Calu3 (cell line): Measurements from ENCODE around the gene RGS14. TPM values are rescaled to one million over a fixed set of nuclear protein-coding genes. Genes with fewer than 3 reads are reported as not detected.

Source experiments
- BruUV-seq: library from RNA; stranded (reverse); fragments of 400-500 nt; replicated peaks from 2 replicates; lab custom pipeline; 2021; lab: Mats Ljungman, UMichigan
- CTCF ChIA-PET: fragments of 300-600 bp; sonication (Branson Sonifier 250); formaldehyde crosslinking; loops from one replicate; lab custom pipeline; 2022; ENCODE audit warnings: antibody characterized with exemption; lab: Charles Lee
- DNase-seq: peaks from one replicate; pipeline ENCODE4 v3.0.0; 2022
- H3K27ac Mint-ChIP-seq: one replicate; pipeline ENCODE4 v1.8.0; 2022; ENCODE audit warnings: mixed read lengths; ENCODE audit not compliant: unreplicated experiment
- H3K27me3 Mint-ChIP-seq: one replicate; pipeline ENCODE4 v1.8.0; 2022; ENCODE audit warnings: mixed read lengths; ENCODE audit not compliant: unreplicated experiment
- H3K36me3 Mint-ChIP-seq: one replicate; pipeline ENCODE4 v1.8.0; 2022; ENCODE audit warnings: mild to moderate bottlenecking, moderate library complexity, mixed read lengths; ENCODE audit not compliant: insufficient read depth, unreplicated experiment
- H3K4me1 Mint-ChIP-seq: one replicate; pipeline ENCODE4 v1.8.0; 2022; ENCODE audit warnings: mild to moderate bottlenecking, low read depth, mixed read lengths; ENCODE audit not compliant: unreplicated experiment
- H3K4me3 Mint-ChIP-seq: one replicate; pipeline ENCODE4 v1.8.0; 2022; ENCODE audit warnings: mild to moderate bottlenecking, low read depth, moderate library complexity, mixed read lengths; ENCODE audit not compliant: unreplicated experiment
- H3K9me3 Mint-ChIP-seq: one replicate; pipeline ENCODE4 v1.8.0; 2022; ENCODE audit warnings: low read depth, mixed read lengths; ENCODE audit not compliant: unreplicated experiment
- CTCF ChIP-seq: fragments of 200-600 bp; IDR thresholded peaks from one replicate; pipeline ENCODE4 v1.8.0; 2022; ENCODE audit warnings: antibody characterized with exemption; ENCODE audit not compliant: unreplicated experiment
- intact Hi-C: fragments of 100-400 bp; cut with micrococcal nuclease; formaldehyde crosslinking; loops from one replicate; pipeline ENCODE4 v1.10.0; 2022; ENCODE audit not compliant: unreplicated experiment
- total RNA-seq: library from RNA; stranded (reverse); gene quantifications from 2 replicates; pipeline ENCODE4 v1.2.3, GENCODE V29; 2022

Gene RGS14
- total RNA-seq, 1 experiment from 2014 or later = 12.9 TPM

GRCh38 chr5:177316005-177316404, 41.7 kb upstream of the RGS14 start:
- CTCF ChIA-PET = interaction anchor here (0.6 to 3.0 kb wide), 6 partner anchors 49 to 139 kb away, joined by 3 to 18 read pairs (median 4); no protein-coding TSS in a partner anchor
- Mint-ChIP-seq H3K27ac (no peak overlapping the region), H3K4me1 (peaks cover 36% of the 10 kb centered on the region), H3K4me3 (no peak overlapping the region), H3K9me3 (no peaks in the 10 kb centered on the region), H3K36me3 (peaks cover 40% of the 10 kb centered on the region), H3K27me3 (no peaks in the 10 kb centered on the region)
- no peak for TF ChIP-seq CTCF
- no peak for DNase-seq
- no TSS peak for BruUV-seq
- intact Hi-C loops = loop anchor here (5.0 kb wide), 1 partner anchor 36 kb away; the partner anchor contains the start of gene LMAN2

GRCh38 chr5:177317959-177318377, 39.8 kb upstream of the RGS14 start:
- peaks cover 39% of the 10 kb centered on the region for H3K4me1 Mint-ChIP-seq
- CTCF ChIA-PET = interaction anchor here (0.6 to 3.0 kb wide), 8 partner anchors 8 to 137 kb away, joined by 3 to 18 read pairs (median 4); no protein-coding TSS in a partner anchor
- H3K27me3 Mint-ChIP-seq = no peaks in the 10 kb centered on the region
- no peaks in the 10 kb centered on the region for H3K9me3 Mint-ChIP-seq
- H3K36me3 Mint-ChIP-seq = peaks cover 28% of the 10 kb centered on the region
- peak; percentile 89 for DNase-seq
- H3K4me3 Mint-ChIP-seq = no peak overlapping the region
- no TSS peak for BruUV-seq
- intact Hi-C loops = loop anchor here (1.0 to 5.0 kb wide), 3 partner anchors 34 to 73 kb away; partner anchors contain the start of gene LMAN2
- peak overlapping the region; percentile 65 for H3K27ac Mint-ChIP-seq
- TF ChIP-seq CTCF = peak; percentile 86

GRCh38 chr5:177319913-177320588, 37.7 kb upstream of the RGS14 start:
- no TSS peak for BruUV-seq
- CTCF ChIA-PET = no interaction called here
- intact Hi-C loops = loop anchor here (2.0 to 5.0 kb wide), 2 partner anchors 32 to 71 kb away; partner anchors contain the start of gene LMAN2

GRCh38 chr5:177320879-177321278, 36.8 kb upstream of the RGS14 start:
- H3K4me3 Mint-ChIP-seq = no peak overlapping the region
- peaks cover 44% of the 10 kb centered on the region for H3K36me3 Mint-ChIP-seq
- H3K4me1 Mint-ChIP-seq = peaks cover 47% of the 10 kb centered on the region
- no peaks in the 10 kb centered on the region for H3K9me3 Mint-ChIP-seq
- DNase-seq = no peak
- no peaks in the 10 kb centered on the region for H3K27me3 Mint-ChIP-seq
- no TSS peak for BruUV-seq
- CTCF ChIA-PET = no interaction called here
- intact Hi-C loops = no loop called here
- no peak overlapping the region for H3K27ac Mint-ChIP-seq
- TF ChIP-seq CTCF = no peak

More at GRCh38 chr5:177319913-177320588, 37.7 kb upstream of the RGS14 start:
- H3K4me1 Mint-ChIP-seq = peaks cover 41% of the 10 kb centered on the region
- no peak for DNase-seq
- no peak overlapping the region for H3K4me3 Mint-ChIP-seq
- no peaks in the 10 kb centered on the region for H3K9me3 Mint-ChIP-seq
- no peak for TF ChIP-seq CTCF
- no peaks in the 10 kb centered on the region for H3K27me3 Mint-ChIP-seq
- H3K27ac Mint-ChIP-seq = no peak overlapping the region
- H3K36me3 Mint-ChIP-seq = peaks cover 37% of the 10 kb centered on the region
